Stimulated activated CD8-positive, alpha-beta memory T cell treated with anti-CD3 and anti-CD28 coated beads, Interleukin-15, amount 100 ng/mL, for 48 hours (primary cell): ENCODE results near the gene MFF.

Source experiments
- DNase-seq, 2 donors: peaks; one replicate each; pipeline ENCODE4 v3.0.0-alpha.2; 2020; ENCODE audit warnings: low read depth in 2 of 2

MFF gene

GRCh38 chr2:227324995-227325838, at the start of gene MFF:
TSS of gene MFF (plus strand) at chr2:227325251. CDS start at chr2:227330666, 5,415 bp downstream.
- peak; percentile 92 for DNase-seq

GRCh38 chr2:227280895-227281294, 44.2 kb upstream of the MFF start:
- no peak for DNase-seq

GRCh38 chr2:227285741-227286236, 39.3 kb upstream of the MFF start:
- no peak for DNase-seq

GRCh38 chr2:227287771-227288170, 37.3 kb upstream of the MFF start:
- DNase-seq, result no peak

GRCh38 chr2:227292314-227292713, 32.7 kb upstream of the MFF start:
- DNase-seq, result no peak

GRCh38 chr2:227293531-227293930, 31.5 kb upstream of the MFF start:
- DNase-seq, result no peak

GRCh38 chr2:227295806-227296205, 29.2 kb upstream of the MFF start:
- DNase-seq, result no peak

GRCh38 chr2:227296671-227297405, 28.2 kb upstream of the MFF start:
- DNase-seq, result no peak

- no peak for DNase-seq
These were observed 23.5 kb upstream of the MFF start for GRCh38 chr2:227301523-227301922.

GRCh38 chr2:227308784-227309183, 16.3 kb upstream of the MFF start:
- DNase-seq, result no peak

GRCh38 chr2:227310756-227311110, 14.3 kb upstream of the MFF start:
- no peak for DNase-seq

- DNase-seq, result no peak
These were observed 13.1 kb upstream of the MFF start for GRCh38 chr2:227311861-227312506.

- no peak for DNase-seq
These were observed 12.5 kb upstream of the MFF start for GRCh38 chr2:227312579-227312978.

- no peak for DNase-seq
These were observed 11.7 kb upstream of the MFF start for GRCh38 chr2:227313310-227313709.

- no peak for DNase-seq
These were observed 7.2 kb upstream of the MFF start for GRCh38 chr2:227317834-227318233.

- DNase-seq, result no peak
These were observed 4.6 kb upstream of the MFF start for GRCh38 chr2:227320305-227321094.

- no peak for DNase-seq
These were observed 2.4 kb upstream of the MFF start for GRCh38 chr2:227322530-227323205.

GRCh38 chr2:227323818-227324217, 1.2 kb upstream of the MFF start:
- no peak for DNase-seq

GRCh38 chr2:227324642-227324994, 433 bp upstream of the MFF start:
- DNase-seq, result no peak

GRCh38 chr2:227325839-227326195, 766 bp downstream of the MFF start:
- no peak for DNase-seq

GRCh38 chr2:227326783-227327182, 1.7 kb downstream of the MFF start:
- DNase-seq, result no peak
